Tracheal epithelial cell (primary cell): ENCODE data around the gene NME5. TPM values are rescaled to one million over a fixed set of nuclear protein-coding genes. Genes with fewer than 3 reads are reported as not detected.

Experiments used
- total RNA-seq: library from RNA; depleted of rRNA; stranded (reverse); fragments of >200 nt; gene quantifications from 2 replicates; pipeline ENCODE4 v1.2.1, GENCODE V29; 2014

The NME5 gene, protein sequence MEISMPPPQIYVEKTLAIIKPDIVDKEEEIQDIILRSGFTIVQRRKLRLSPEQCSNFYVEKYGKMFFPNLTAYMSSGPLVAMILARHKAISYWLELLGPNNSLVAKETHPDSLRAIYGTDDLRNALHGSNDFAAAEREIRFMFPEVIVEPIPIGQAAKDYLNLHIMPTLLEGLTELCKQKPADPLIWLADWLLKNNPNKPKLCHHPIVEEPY
- 1.7 and 2.8 TPM in 2 replicates for total RNA-seq

DNA sequence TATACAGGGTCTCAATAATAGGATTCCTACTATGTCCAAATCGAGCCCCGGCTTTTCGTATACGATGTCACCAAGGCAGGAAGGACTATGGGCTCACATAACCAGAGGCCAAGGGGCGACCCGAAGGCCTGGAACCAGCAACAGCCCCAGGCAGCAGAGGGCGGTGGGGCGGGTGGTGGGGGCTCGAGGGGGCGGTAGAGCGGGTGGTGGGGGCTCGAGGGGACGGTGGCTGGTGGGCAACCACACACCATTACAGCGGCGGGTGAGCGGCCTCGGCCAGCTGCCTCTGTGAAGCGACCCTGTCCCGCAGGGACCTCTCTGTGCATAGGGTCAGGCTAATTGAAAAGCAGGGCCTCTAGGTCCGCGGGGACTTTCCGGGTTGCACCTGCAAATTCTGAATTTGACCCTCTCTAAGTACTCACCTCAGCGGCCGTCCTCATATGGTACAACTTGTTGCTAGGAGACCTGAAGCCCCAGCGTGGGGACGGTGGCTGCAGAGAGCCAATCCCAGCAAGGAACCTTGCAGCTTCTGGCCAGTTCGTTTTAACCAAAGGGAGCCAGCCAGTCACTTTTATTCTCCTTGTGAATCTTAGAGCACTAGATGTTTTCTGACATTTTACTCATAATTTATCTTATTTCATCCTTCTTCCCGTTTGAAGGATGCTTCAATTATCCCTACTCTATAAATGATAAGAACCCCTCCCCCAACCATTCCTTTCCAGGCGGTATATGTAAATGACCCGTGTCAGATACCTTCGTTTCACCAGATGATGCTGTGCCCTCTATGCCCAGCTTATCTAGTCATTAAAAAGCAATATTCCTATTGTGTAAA is at the start of gene NME5:
Gene NME5, minus strand, starts transcription at position 480 of the 832 bp plus-strand sequence. CDS start 648 bp downstream, outside the sequence.

DNA sequence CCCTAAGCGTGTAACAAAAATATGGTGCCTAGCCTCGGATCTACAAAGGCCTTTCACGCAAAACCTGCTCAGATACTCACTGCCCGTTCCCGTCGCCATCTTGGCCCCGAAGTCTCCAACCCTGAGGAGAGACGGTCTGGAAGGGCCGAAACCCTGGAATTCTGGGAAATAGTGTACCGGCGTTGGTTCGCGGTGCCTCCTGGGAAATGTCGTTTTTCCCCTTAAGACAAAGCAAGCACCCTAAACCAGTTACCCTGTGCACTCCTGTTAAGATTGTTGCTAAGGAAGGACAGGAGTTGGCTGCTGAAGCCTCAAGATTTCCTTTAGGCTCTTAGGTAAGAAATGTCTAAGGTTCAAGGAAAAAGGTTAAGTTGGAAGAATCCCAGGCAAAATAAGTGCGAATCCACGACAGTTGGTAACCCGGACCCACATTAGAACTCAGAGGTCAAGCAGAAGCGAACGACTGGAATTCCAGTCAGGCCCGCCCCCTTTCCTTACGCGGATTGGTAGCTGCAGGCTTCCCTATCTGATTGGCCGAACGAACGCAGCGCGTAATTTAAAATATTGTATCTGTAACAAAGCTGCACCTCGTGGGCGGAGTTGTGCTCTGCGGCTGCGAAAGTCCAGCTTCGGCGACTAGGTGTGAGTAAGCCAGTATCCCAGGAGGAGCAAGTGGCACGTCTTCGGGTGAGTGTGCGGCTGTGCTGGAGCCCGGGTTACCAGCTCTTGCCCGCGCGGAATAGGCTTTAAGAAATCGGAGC is 39.5 kb upstream of the NME5 start, which contains the start of the genes BRD8 and KIF20A:
Gene BRD8, minus strand, starts transcription at position 115 of the 761 bp plus-strand sequence. Its CDS starts 16 bp downstream, at position 99.
Gene KIF20A, plus strand, starts transcription at position 597 of the 761 bp plus-strand sequence. CDS start 569 bp downstream, outside the sequence.

DNA sequence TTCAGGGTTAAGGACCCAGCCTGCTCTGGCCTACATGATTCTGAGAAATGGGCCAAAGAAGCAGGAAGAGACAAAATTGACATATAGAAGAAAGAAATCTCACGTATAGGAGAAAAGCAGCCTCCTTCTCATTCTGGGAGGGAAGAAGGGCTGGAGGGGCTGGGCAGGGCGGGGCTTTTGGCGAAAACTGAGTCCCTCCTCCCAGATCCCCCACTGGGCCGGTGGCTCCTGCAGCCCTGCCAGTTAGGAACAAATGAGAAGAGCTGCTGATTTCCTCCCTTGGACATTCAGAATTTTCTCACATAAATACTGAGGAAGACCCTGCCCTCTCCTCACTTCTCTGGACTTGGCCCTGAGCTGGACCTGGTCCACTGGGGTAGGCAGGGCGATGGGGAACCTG is 55.5 kb downstream of the NME5 start, which contains the start of gene WNT8A:
Gene WNT8A, plus strand, starts transcription at position 332 of the 400 bp plus-strand sequence. CDS start 95 bp downstream, outside the sequence.

Other genes starting within 250 kb of the NME5 start
- gene PKD2L2, start 250.0 kb downstream of the NME5 start, total RNA-seq, result under 0.01 TPM in 1 of 2 replicates, not detected in the other
- gene FAM13B, start 106.3 kb downstream of the NME5 start, total RNA-seq, result 7.5 and 8.9 TPM in 2 replicates
- gene WNT8A, start 55.4 kb downstream of the NME5 start, total RNA-seq, result not detected in 2 replicates
- gene BRD8, start 39.2 kb upstream of the NME5 start, total RNA-seq, result 11.5 and 12.3 TPM in 2 replicates
- 0.64 and 4.3 TPM in 2 replicates for gene KIF20A, start 39.7 kb upstream of the NME5 start, total RNA-seq
- 22.4 and 24.7 TPM in 2 replicates for gene CDC23, start 73.9 kb upstream of the NME5 start, total RNA-seq
- not detected in 2 replicates for gene GFRA3, start 135.2 kb upstream of the NME5 start, total RNA-seq
- gene CDC25C, start 192.4 kb upstream of the NME5 start, total RNA-seq, result 0.72 TPM in 1 of 2 replicates, not detected in the other
- gene FAM53C, start 198.8 kb upstream of the NME5 start, total RNA-seq, result 12.4 and 19.5 TPM in 2 replicates
- 36.4 and 42.0 TPM in 2 replicates for gene KDM3B, start 213.3 kb upstream of the NME5 start, total RNA-seq